Measurements from ENCODE around the gene ZNF549. TPM values are rescaled to one million over a fixed set of nuclear protein-coding genes. Genes with fewer than 3 reads are reported as not detected.
"Not testable (repeated sequence)": the region's sequence is repeated elsewhere in the genome, so short reads cannot be mapped to it uniquely, and the experiment has no call there.

ZNF549 gene
- total and polyA plus RNA-seq, 10 of the 15 experiments (the other 5 are each of a cell fraction or from before 2014, with no cell fraction given), result 0.73 to 4.0 (median 2.3) TPM

DNA sequence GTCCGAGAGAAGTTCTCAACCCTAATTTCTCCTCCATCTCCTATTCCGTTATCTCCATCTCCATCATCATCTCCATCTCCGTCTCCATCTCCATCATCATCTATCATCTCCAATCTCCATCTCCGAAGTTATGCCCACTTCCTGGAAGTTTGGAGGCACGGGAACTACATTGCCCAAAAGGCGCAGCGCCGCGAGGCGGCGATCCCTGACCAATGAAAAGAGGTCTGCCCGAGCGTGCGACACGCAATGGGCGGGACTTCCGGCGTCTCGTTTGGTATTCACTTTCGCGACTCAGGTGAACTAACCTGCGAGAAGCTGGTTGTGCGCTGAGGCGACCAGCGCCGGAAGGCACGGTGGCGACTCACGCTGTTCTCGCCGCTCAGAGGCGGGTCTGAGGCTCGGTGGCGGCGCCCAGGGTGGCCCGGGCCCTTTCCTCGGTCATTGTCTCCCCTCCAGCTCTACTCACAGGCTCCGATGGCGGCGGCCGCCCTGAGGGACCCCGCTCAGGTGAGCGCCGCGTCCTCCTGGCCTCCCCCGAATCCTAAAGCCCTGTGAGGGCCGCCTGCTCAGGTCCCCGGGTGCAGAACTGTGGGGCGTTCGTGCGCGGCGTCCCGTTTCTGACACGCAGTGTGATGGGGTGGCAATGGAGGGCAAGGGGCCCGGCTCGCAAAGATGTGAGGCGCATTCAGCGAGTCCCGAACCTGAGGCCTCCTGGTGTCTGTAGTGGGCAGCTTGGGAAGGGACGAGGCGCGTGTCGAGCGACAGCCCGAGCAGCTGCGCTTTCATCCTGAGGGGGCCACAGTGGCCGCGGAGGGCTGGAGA lies 39.5 kb upstream of the ZNF549 start, which contains the start of gene ZNF419 (continued):
- TF ChIP-seq IKZF1 (conservative IDR thresholded peaks at IDR 0.05), result peak; percentile 97
- TF ChIP-seq, protein P1, sequence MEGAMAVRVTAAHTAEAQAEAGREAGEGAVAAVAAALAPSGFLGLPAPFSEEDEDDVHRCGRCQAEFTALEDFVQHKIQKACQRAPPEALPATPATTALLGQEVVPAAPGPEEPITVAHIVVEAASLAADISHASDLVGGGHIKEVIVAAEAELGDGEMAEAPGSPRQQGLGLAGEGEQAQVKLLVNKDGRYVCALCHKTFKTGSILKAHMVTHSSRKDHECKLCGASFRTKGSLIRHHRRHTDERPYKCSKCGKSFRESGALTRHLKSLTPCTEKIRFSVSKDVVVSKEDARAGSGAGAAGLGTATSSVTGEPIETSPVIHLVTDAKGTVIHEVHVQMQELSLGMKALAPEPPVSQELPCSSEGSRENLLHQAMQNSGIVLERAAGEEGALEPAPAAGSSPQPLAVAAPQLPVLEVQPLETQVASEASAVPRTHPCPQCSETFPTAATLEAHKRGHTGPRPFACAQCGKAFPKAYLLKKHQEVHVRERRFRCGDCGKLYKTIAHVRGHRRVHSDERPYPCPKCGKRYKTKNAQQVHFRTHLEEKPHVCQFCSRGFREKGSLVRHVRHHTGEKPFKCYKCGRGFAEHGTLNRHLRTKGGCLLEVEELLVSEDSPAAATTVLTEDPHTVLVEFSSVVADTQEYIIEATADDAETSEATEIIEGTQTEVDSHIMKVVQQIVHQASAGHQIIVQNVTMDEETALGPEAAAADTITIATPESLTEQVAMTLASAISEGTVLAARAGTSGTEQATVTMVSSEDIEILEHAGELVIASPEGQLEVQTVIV (IDR thresholded peaks at IDR 0.05; ENCODE audit: borderline replicate concordance, partially characterized antibody), result peak; percentile 66
- TF ChIP-seq, protein P2, sequence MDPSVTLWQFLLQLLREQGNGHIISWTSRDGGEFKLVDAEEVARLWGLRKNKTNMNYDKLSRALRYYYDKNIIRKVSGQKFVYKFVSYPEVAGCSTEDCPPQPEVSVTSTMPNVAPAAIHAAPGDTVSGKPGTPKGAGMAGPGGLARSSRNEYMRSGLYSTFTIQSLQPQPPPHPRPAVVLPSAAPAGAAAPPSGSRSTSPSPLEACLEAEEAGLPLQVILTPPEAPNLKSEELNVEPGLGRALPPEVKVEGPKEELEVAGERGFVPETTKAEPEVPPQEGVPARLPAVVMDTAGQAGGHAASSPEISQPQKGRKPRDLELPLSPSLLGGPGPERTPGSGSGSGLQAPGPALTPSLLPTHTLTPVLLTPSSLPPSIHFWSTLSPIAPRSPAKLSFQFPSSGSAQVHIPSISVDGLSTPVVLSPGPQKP (IDR thresholded peaks at IDR 0.05; ENCODE audit: low read depth, low read length), result peak; percentile 76

DNA sequence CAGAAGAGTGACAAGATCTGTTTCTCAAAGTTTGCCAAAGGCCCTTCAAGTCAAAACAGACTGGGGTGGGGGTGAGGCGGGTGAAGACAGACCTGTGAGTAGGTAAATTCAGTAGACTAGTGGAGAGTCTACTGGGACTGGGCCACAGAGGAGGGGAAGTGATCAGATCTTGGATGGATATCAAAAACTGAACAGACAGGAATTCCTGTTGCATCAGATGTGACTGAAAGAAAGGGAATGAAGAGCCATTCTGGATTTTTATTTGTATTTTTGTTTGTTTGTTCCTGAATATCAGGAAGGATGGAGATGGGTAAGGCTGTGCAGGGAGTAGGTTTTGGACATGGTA lies 38.9 kb upstream of the ZNF549 start:
- CTCF ChIA-PET; RAD21 ChIA-PET (ENCODE audit: unreplicated experiment); in situ Hi-C loops (cut with MboI); H2AFZ ChIP-seq (ENCODE audit: control insufficient read depth, low read depth, low read length); ATAC-seq; H3K27ac ChIP-seq (ENCODE audit: control insufficient read depth, insufficient read depth); H3K27me3 ChIP-seq (replicated peaks in 1 of 2; ENCODE audit: control insufficient read depth in 2 of 2, insufficient read depth in 2 of 2, low read length in 1 of 2); DNase-seq (ENCODE audit: low read depth, low spot score); H3K79me2 ChIP-seq (ENCODE audit: control insufficient read depth, insufficient read depth, low read length); H4K20me1 ChIP-seq (ENCODE audit: control insufficient read depth, insufficient read depth); intact Hi-C loops (cut with micrococcal nuclease; ENCODE audit: unreplicated experiment); H3K36me3 ChIP-seq (ENCODE audit: control insufficient read depth in 2 of 2, insufficient read depth in 2 of 2, low read length in 1 of 2); H3K4me1 ChIP-seq (ENCODE audit: control insufficient read depth, insufficient read depth, low read length): not testable (repeated sequence)
- SMC1A ChIA-PET (ENCODE audit: uncharacterized antibody, unreplicated experiment), result interaction anchor here (1.1 kb wide), 1 partner anchor 9 kb away, joined by 3 read pairs; no protein-coding TSS in a partner anchor
- peak overlapping the region; percentile 27; the same call in 1 of the 2 replicates for H3K9ac ChIP-seq (ENCODE audit: control insufficient read depth, insufficient read depth, low read length)
- WGBS (ENCODE audit: insufficient coverage, insufficient replicate concordance, low lambda C conversion rate, missing lambda C conversion rate), result no CpG with 5 or more reads among the region's 1 CpG
- H3K4me3 ChIP-seq, result peak overlapping the region; percentile 41; the same call in 1 of the 2 replicates
- peak; percentile 86 for FAIRE-seq
- BruUV-seq (replicated peaks), result TSS peak; percentile 60
- peaks cover 12% of the 10 kb centered on the region for H3K9me3 ChIP-seq (replicated peaks; ENCODE audit: control insufficient read depth, insufficient read depth, low read length)
- peak overlapping the region; percentile 40; the same call in 1 of the 2 replicates for H3K4me2 ChIP-seq (ENCODE audit: control insufficient read depth, insufficient read depth)
- POLR2A ChIA-PET, result interaction anchor here (0.6 kb wide), 1 partner anchor 57 kb away, joined by 4 read pairs; no protein-coding TSS in a partner anchor

Data from GM12878 (cell line).